ENCODE measurements around the gene TFF3.

DNA sequence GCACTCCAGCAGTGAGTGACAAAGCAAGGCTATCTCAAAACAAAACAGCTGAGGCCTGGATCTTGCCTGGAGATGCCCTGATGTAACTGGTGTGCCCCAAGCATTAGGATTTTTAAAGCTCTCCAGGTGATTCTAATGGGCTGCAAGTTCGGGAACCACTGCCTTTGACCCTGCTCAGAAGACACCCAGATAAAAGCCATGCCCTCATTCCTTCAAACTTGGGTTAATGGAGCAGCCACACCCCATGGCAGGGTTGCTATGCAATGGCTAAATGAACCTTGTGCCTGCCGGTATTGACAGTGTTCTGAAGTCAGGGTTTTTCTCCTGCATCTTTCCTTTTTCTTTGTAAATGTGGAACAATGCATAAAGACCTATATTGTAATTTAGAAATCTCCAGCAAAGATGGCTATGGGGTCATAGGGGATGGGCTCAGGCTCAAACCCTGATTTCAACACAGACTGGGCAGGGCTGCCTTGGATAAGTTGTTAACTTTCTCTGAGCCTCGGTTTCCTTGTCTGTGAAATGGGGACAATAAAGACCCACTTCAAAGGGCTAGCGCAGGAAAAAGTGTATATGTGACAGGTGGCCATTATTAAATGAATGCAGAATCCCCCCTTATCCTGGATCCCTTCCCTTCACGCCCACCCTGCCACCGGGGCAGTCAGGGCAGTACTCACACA is 453 bp downstream of the TFF3 start:
- TF ChIP-seq, protein P1, sequence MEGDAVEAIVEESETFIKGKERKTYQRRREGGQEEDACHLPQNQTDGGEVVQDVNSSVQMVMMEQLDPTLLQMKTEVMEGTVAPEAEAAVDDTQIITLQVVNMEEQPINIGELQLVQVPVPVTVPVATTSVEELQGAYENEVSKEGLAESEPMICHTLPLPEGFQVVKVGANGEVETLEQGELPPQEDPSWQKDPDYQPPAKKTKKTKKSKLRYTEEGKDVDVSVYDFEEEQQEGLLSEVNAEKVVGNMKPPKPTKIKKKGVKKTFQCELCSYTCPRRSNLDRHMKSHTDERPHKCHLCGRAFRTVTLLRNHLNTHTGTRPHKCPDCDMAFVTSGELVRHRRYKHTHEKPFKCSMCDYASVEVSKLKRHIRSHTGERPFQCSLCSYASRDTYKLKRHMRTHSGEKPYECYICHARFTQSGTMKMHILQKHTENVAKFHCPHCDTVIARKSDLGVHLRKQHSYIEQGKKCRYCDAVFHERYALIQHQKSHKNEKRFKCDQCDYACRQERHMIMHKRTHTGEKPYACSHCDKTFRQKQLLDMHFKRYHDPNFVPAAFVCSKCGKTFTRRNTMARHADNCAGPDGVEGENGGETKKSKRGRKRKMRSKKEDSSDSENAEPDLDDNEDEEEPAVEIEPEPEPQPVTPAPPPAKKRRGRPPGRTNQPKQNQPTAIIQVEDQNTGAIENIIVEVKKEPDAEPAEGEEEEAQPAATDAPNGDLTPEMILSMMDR (IDR thresholded peaks at IDR 0.05; ENCODE audit: poor library complexity, severe bottlenecking), result no peak
- TF ChIP-seq EP300 (conservative IDR thresholded peaks at IDR 0.05; ENCODE audit: poor library complexity, severe bottlenecking) (no peak), TAF1 (IDR thresholded peaks at IDR 0.05; ENCODE audit: low read depth) (no peak)
- TF ChIP-seq, protein P2, sequence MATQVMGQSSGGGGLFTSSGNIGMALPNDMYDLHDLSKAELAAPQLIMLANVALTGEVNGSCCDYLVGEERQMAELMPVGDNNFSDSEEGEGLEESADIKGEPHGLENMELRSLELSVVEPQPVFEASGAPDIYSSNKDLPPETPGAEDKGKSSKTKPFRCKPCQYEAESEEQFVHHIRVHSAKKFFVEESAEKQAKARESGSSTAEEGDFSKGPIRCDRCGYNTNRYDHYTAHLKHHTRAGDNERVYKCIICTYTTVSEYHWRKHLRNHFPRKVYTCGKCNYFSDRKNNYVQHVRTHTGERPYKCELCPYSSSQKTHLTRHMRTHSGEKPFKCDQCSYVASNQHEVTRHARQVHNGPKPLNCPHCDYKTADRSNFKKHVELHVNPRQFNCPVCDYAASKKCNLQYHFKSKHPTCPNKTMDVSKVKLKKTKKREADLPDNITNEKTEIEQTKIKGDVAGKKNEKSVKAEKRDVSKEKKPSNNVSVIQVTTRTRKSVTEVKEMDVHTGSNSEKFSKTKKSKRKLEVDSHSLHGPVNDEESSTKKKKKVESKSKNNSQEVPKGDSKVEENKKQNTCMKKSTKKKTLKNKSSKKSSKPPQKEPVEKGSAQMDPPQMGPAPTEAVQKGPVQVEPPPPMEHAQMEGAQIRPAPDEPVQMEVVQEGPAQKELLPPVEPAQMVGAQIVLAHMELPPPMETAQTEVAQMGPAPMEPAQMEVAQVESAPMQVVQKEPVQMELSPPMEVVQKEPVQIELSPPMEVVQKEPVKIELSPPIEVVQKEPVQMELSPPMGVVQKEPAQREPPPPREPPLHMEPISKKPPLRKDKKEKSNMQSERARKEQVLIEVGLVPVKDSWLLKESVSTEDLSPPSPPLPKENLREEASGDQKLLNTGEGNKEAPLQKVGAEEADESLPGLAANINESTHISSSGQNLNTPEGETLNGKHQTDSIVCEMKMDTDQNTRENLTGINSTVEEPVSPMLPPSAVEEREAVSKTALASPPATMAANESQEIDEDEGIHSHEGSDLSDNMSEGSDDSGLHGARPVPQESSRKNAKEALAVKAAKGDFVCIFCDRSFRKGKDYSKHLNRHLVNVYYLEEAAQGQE (IDR thresholded peaks at IDR 0.05; ENCODE audit: borderline replicate concordance), result no peak

All from neural cell (in vitro differentiated cells).